GM18499 (cell line): ENCODE data around the gene GLIS1.

Source experiments
- ATAC-seq: cut with Tn5 transposase; IDR thresholded peaks from one replicate; pipeline ENCODE4 v1.9.1; 2021; ENCODE audit warnings: moderate number of reproducible peaks; ENCODE audit not compliant: insufficient read depth, unreplicated experiment

The GLIS1 gene

GRCh38 chr1:53484705-53485477, 254.1 kb downstream of the GLIS1 start:
- no peak for ATAC-seq

GRCh38 chr1:53483656-53484055, 255.3 kb downstream of the GLIS1 start:
- ATAC-seq: no peak

- ATAC-seq: no peak
Measured at GRCh38 chr1:53483170-53483569, 255.8 kb downstream of the GLIS1 start.

- ATAC-seq: no peak
Measured at GRCh38 chr1:53482441-53483153, 256.4 kb downstream of the GLIS1 start.

- no peak for ATAC-seq
Measured at GRCh38 chr1:53481456-53481855, 257.5 kb downstream of the GLIS1 start.

GRCh38 chr1:53480678-53481077, 258.3 kb downstream of the GLIS1 start:
- ATAC-seq: no peak

GRCh38 chr1:53478502-53478818, 260.5 kb downstream of the GLIS1 start:
- ATAC-seq: no peak

- ATAC-seq: no peak
Measured at GRCh38 chr1:53477651-53478501, 261.1 kb downstream of the GLIS1 start.

- ATAC-seq: no peak
Measured at GRCh38 chr1:53476579-53476978, 262.4 kb downstream of the GLIS1 start.

GRCh38 chr1:53475664-53476063, 263.3 kb downstream of the GLIS1 start:
- ATAC-seq: no peak

- ATAC-seq: no peak
Measured at GRCh38 chr1:53473463-53473862, 265.5 kb downstream of the GLIS1 start.

- ATAC-seq: no peak
Measured at GRCh38 chr1:53471000-53471399, 268.0 kb downstream of the GLIS1 start.

GRCh38 chr1:53470584-53470983, 268.4 kb downstream of the GLIS1 start:
- no peak for ATAC-seq

GRCh38 chr1:53470155-53470554, 268.8 kb downstream of the GLIS1 start:
- no peak for ATAC-seq

GRCh38 chr1:53469373-53469772, 269.6 kb downstream of the GLIS1 start:
- ATAC-seq: no peak

GRCh38 chr1:53468374-53468773, 270.6 kb downstream of the GLIS1 start:
- no peak for ATAC-seq

GRCh38 chr1:53467391-53467790, 271.6 kb downstream of the GLIS1 start:
- ATAC-seq: no peak

- ATAC-seq: no peak
Measured at GRCh38 chr1:53465023-53465957, 273.7 kb downstream of the GLIS1 start.

GRCh38 chr1:53463961-53464899, 274.7 kb downstream of the GLIS1 start:
- ATAC-seq: no peak
